GM21515 (cell line): ENCODE results near the gene SLX4IP.

ENCODE experiments used
- ATAC-seq: cut with Tn5 transposase; IDR thresholded peaks from one replicate; pipeline ENCODE4 v1.9.1; 2021; ENCODE audit not compliant: unreplicated experiment

The SLX4IP gene

GRCh38 chr20:10465135-10465534 is 30.0 kb downstream of the SLX4IP start:
- no peak for ATAC-seq

- no peak for ATAC-seq
Measured at GRCh38 chr20:10466325-10466724, 31.2 kb downstream of the SLX4IP start.

GRCh38 chr20:10466855-10467254 is 31.8 kb downstream of the SLX4IP start:
- no peak for ATAC-seq

- ATAC-seq = no peak
Measured at GRCh38 chr20:10467681-10468339, 32.7 kb downstream of the SLX4IP start.

- no peak for ATAC-seq
Measured at GRCh38 chr20:10468340-10468845, 33.3 kb downstream of the SLX4IP start.

- ATAC-seq = no peak
Measured at GRCh38 chr20:10469056-10469455, 34.0 kb downstream of the SLX4IP start.

- no peak for ATAC-seq
Measured at GRCh38 chr20:10469599-10469998, 34.5 kb downstream of the SLX4IP start.

GRCh38 chr20:10470276-10470675 is 35.2 kb downstream of the SLX4IP start:
- ATAC-seq = no peak

- ATAC-seq = no peak
Measured at GRCh38 chr20:10472871-10473270, 37.8 kb downstream of the SLX4IP start.

- ATAC-seq = no peak
Measured at GRCh38 chr20:10474606-10475184, 39.6 kb downstream of the SLX4IP start.

- no peak for ATAC-seq
Measured at GRCh38 chr20:10475225-10475624, 40.1 kb downstream of the SLX4IP start.

- peak; percentile 85 for ATAC-seq
Measured at GRCh38 chr20:10476319-10476724, 41.2 kb downstream of the SLX4IP start.

GRCh38 chr20:10478205-10478604 is 43.1 kb downstream of the SLX4IP start:
- ATAC-seq = peak; percentile 40

- ATAC-seq = no peak
Measured at GRCh38 chr20:10478930-10479329, 43.8 kb downstream of the SLX4IP start.

- no peak for ATAC-seq
Measured at GRCh38 chr20:10481676-10482075, 46.6 kb downstream of the SLX4IP start.

GRCh38 chr20:10483691-10484090 is 48.6 kb downstream of the SLX4IP start:
- no peak for ATAC-seq

GRCh38 chr20:10487142-10488136 is 52.3 kb downstream of the SLX4IP start:
- ATAC-seq = no peak

- ATAC-seq = no peak
Measured at GRCh38 chr20:10488534-10488933, 53.4 kb downstream of the SLX4IP start.

- ATAC-seq = no peak
Measured at GRCh38 chr20:10489853-10490252, 54.7 kb downstream of the SLX4IP start.

GRCh38 chr20:10490257-10490656 is 55.2 kb downstream of the SLX4IP start:
- no peak for ATAC-seq

GRCh38 chr20:10490706-10491105 is 55.6 kb downstream of the SLX4IP start:
- ATAC-seq = no peak
